Measurements from ENCODE around the gene ALG12.

Gene ALG12

DNA sequence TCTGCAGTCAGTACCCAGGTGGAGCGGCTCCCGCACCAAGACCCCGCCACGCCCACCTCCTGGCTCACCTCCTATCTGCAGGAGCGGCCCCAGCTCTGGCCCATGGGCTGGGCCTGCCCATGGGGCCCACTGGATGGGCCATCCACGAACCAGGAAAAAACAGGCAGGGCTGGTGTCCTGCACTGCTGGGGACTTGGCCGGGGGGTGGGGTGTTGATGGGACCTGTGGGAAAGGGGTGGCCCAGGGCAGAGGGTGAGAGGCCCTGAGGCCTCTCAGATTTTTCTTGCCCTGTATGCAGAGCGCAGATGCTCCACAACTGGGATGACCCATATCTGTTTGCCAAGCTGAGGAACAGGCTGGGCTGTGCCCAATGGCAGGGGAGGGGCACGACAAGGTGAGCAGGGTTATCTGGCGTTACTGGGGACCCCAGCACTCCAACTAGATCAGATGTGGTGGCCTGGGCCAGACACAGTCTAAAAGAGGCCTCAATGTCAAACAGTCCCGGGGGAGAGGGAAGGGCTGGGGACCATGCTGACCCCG lies 39.7 kb upstream of the ALG12 start:
- DNase-seq: no peak

DNA sequence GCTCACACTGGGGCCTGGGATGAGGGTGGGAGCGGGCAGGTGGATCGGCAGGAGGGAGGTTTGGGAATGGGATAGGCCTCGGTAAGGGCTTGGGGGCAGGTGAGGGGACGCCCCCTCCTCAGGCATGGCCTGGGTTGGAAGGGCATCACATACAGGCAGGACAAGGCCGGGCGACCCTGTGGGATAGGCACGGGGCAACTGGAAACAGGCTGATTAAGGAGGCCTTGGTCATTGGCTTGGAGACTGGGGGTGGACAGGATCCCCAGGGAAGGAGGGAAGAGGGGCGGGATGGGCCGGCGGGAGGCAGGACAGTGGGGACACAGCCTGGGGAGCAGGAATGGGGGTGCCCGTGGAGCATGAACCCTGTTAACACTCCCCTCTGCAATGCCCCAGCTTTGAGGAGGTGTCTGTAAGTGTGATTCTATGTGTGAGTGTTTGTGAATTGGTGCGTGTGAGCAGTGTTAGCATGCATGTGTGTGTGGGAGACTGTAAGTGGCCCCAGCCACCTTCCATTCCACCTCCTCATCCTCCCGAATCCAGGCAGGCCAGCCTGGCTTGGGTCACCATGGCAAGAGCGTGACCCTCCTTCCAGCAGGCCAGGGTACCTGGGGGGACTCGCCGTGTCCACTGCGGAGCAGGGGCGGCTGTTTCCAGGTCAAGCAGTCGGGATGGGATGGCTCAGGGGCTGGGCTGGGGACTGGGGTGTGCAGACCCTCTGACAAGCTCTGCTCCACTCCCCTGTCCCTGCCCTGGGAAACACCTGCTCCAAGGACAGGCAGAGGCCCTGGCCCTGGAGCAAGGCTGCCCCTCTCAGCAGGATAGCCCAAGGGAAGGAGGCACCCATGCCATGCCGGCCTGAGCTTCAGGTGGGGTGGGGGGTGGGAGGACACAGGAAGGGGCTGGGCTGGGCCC lies 38.9 kb upstream of the ALG12 start:
- DNase-seq: no peak

DNA sequence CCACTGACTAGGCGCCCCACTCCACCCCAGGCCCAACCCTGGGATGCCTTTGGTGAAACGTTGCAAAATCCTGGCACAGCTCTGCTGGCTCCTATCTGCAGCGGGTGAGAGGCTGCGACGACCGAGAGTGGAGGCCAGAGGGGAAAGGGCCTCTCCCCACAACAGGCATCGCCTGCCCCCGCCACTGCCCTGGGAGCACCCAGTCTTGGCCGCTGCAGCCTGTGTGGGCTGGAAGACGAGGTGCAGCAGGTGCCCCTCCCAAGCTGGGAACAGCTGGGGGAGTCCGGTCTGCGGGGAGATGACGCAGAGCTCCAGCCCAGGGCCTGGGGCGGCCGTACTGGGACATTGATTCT lies 38.2 kb upstream of the ALG12 start:
- no peak for DNase-seq

DNA sequence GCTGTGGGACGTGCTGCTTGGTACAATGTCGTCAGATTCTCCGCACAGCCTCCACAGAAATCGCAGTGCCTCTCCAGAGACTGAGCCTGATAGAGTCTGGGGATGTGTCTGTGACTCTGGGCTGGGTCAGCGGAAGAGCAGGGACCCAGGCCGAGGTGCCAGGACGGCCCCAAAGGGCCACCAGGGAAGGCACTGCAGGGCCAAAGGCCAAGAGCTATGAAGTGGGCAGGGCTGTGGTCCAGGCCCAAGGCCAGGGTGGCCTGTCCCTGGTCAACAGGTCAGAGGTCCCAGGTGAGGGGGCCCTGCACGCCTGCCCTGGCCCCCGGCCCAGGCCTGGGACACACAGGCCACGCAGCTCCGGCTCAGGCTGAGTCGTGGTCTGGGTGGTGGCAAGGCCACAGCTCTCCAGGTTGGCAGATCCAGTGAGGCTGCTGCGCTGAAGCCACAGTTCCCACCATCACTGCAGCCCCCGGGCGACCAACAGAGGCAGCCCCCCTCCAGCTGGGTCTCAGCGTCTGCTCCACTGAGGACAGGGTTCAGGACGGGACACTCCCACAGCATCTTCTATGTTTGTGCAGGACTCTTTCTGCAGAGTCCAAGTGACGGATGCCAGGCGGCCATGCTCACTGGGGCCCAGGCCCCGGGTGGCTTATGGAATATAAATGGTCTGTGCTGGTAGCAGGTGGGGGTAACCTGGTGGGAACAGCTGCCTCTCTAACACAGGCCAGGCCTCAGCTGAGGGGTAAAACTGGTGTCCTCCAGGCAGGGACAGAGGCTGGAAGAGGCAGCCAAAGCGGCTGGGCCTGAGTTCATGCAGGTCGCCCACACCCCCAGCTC lies 37.6 kb upstream of the ALG12 start:
- DNase-seq: no peak

DNA sequence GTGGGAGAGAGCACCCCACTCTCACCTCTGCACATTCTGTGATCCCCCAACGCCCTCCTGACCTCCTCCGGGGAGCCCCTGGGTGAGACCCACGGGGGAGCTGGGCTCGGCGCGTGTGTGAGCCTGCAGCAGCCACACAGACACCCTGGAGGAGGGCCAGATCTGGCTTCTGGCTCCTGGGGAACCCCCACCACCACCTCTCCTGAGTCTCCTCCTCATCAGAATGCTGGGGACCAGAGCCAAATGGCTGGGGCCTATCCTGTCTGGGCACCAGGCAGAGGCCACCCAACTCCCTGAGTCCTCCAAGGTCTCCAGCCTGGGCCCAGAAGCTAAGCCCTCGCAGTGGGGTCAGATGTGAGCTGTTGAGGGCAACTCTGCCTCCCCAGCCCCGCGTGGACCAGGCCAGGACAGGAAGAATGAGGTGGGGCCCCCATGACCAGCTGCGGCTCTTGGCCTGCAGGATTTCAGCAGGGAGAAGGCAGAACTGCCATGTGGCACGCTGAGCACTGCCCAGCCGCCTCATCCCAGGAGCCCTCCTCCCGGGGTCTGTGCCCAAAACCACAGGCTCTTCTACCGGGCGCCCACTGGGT lies 36.8 kb upstream of the ALG12 start:
- DNase-seq: no peak

DNA sequence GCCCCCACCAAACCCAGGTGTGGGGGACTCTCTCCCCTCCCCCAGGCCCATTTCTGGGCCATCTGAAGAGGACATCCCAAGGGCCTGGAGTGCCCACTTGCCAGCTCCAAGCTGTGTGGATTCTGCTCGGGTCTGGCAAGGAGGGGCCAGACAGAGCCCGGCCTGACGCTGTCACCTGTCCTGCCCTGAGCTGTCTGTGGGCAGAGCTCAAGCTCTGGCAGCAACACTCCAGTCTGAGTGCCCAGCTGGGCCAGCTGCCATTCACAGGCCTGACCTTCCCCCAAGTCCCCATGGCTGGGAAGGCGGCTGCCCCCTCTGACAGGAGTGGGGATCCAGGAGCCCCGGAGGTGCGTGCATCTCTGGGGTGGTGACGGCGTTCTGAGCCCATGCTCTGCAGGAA lies 36.1 kb upstream of the ALG12 start:
- no peak for DNase-seq

DNA sequence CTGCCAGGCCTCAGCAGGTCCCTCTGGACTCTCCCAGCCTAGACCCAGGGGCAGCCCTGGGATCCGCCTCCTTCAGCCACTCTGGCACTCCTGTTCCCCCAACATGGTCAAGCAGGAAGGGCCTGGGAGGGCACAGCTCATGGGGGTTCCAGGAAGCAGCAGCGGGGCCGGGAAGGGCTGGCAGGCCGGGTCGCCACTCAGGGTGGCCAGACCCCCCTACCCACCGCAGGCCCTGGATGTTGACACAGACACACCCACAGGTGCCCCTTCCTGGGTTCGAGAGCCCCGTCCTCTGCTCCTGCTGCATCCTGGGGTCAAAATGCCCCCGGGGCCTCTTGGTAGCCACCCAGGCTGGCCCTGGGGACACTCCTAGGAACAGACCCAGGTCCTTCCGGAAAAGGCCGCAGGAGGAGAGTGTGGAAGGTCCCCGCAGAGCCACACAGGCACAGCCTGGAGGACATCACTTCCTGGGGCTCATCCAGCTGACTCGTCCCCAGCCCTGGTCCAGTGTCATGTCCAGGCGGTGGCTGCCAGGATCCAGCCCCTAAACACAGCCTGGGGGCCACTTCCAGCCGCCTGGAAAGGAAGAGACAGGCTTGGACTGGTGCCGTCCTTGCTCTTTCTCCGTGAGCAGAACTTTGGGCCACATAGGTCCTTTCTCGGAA lies 35.6 kb upstream of the ALG12 start:
- DNase-seq: no peak

DNA sequence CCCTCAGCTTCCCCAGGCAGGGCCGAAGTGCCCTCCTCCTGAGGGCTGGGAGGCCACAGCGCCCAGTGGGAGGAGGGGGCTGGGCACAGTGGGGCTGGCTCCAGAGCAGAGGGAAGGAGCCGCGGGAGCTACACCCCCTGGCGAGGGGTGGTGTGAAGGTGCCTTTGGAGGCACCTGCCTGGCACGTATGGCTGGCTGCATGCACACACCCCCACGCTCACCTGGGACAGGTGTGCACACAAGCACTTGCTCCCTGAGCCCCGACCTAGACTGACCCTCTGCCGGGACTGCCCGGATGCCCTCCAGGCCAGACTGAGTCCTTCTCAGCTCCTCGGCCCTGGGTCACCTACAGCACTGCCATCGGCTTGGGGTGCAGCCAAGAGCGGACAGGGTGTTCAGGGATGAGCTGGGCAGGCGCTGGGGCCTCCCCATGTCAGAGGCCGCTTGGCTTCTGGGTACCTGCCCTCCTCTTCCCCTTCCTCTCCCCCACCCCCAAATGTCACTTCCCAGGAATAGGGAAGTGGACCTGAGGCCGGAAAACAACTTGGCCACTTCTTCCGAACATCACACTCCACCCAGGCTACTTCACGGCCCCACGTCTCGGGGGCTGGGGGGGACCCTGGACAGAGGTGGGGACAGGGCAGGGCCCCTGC lies 34.9 kb upstream of the ALG12 start:
- DNase-seq: no peak

DNA sequence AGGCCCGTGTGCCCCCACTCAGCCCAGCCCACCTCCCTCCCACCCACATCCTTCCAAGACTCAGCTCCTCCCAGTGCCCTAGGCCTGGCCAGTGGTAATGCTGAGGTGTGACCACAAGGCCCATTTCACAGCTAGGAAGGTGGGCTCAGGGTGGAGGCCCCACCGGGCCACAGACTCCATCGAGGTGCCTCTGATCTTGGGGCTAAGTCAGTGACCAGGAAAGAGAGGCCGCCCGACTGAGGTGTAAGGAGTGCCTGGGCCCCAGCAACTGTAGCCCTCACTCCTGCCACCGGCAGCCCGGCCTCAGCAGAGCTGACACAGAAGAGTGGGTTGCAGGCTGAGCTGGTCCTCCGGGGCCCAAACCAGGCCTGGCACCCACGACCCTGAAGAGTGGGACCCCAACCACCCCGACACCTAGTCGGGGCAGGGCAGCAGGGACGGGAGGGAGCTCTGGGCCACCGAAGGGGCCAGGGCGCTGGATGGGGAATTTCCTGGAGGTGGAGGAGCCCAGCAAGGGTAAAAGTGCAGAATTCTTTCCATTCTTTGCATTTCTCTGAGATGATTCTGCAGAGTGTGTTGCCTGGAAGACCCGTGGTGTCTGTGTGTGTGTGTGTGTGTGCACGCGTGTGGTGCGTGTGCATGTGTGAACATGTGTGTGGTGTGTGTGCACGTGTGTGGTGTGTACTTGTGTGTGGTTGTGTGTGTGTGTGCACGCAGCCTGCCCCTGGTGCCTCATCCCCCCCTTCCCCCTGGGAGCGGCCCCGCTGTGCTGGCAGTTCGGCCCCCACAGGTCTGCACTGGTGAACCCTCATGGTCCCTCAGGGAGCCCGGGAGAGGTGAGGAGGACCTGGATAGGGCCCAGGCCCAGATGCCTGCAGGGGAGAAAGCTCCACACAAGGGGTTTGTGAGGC lies 34.0 kb upstream of the ALG12 start:
- no peak for DNase-seq

DNA sequence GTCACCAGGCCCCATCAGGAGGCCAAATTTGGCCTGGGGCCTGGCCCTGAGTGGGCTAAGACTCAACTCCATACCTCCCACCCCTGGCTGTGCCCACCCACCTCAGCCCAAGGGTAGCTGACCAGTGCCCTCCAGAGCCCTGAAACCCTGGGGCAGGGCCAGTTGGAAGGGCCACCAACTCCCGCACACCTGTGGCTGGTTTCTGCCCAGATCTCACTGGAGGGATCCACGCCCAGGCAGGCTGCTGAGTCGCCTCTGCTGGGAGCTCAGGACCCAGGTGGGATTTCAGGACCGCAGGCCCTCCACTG lies 33.4 kb upstream of the ALG12 start:
- DNase-seq: no peak

DNA sequence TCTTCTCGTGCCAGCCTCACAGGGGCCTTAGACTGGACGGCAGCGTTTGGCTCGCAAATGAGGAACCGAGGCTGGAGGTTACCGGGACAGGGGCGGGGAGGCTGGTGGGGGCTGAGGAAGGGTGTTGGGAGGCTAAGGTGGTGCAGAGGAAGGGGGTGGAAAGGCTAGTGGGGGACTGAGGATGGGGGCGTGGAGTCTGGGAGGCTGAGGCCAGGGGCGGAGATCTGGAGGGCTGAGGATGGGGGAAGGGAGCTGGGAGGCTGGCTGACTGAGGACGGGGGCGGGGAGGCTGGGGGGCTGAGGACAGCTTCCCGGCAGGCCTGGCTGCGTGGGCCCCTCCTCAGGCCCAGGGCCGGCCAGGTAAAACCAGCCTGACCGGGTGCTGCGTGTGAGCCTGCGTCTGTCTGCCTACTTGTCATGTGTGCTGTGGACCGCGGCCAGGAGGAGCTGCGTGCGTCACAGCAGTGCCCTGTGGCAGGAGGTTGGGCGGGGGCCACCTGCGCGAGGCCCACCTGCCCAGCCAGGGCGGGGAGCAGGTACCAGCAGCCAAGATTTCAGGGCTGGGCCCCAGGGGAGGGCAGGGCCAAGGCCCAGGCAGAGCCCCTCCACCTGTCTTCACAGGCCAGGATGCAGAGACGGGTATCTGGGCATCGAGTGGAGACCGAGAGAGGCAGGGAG lies 32.9 kb upstream of the ALG12 start:
- DNase-seq: no peak

DNA sequence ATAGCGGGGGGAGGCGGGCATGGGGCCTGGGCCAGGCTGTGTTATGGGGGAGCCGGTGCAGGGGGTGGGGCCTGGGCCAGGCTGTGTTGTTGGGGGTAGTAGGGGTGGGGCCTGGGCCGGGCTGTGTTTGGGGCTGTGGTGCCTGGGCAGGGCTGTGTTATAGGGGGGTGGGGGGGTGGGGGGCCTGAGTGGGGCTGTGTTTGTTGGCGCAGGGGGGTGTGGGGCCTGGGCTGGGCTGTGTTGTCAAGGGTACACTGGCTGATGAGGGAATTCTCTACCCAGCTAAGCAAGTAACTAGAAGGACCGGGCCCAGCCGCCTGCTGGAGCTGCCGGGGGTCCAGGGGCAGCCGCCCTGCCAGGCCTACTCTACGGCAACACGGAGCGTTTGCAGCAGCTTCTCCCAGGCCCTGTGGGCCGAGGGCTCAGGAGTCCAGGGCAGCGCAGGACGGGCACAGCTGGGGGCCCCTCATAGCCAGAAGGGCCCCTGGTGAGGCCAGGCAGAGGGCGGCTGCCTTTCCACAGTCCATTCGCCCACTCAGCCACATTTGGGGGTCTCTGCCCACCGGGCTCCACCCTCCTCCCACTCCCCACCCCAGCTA lies 32.3 kb upstream of the ALG12 start:
- no peak for DNase-seq

DNA sequence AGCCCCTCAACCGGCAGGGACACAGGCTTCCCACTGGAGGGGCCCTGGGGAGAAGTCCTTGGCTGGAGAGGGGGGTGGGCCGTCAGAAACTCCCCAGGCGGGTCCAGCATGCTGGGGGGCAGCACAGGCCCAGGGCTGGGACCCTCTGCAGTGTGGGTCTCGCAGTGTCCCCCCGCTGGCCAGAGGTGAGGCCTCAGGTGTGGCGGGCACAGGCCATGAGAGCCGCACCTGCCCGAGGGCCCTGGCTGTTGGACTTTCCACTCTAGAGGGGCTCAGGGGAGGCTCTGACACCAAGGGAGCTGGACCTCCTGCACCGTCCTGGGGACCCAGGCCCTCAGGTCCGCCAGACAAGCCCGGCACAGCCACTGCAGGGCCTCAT lies 31.7 kb upstream of the ALG12 start:
- DNase-seq: no peak

DNA sequence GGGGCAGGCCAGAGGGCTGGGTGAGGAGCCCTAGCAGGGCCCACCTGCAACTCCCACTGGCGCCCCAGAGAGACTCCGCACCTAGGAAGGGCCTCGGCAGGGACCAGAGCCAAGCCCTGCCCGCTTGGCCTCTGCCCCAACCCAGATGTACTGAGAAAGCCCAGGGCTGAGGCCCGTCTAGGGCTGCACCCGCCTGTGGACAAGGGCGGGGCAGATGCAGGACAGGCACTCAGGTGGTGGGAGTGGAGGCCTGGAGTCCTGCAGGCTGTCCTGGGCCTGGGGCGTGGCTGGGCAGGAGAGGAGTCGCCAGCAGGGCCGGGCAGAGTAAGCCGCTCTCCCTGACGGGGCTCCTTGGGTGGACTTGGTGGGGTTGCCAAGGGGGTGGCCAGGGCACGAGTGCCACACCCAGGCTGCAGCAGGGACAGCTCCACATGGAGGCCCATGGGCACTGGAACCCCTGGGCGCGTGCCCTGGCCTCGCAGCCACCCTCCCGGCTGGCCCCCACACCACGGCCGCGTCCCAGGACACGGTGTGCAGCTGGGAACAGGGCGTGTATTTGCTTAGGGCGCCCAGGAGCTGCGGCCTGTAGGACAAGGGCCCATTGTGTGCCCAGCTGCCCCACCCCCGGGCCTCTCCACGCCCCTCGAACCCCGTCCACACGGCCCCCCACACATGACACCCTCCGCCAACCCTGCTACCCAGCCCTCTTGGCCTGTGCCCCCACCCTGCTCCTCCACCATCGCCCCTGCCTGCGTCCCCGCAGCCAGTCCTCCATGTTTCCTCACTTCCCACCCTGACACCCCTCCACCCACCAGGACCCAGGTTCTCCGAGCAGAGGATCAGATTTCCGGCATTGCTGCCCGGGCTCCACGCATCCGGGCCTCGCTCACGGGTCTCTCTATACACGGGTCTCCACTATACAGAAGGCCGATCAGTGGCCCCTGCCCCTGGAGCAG lies 31.0 kb upstream of the ALG12 start:
- no peak for DNase-seq

DNA sequence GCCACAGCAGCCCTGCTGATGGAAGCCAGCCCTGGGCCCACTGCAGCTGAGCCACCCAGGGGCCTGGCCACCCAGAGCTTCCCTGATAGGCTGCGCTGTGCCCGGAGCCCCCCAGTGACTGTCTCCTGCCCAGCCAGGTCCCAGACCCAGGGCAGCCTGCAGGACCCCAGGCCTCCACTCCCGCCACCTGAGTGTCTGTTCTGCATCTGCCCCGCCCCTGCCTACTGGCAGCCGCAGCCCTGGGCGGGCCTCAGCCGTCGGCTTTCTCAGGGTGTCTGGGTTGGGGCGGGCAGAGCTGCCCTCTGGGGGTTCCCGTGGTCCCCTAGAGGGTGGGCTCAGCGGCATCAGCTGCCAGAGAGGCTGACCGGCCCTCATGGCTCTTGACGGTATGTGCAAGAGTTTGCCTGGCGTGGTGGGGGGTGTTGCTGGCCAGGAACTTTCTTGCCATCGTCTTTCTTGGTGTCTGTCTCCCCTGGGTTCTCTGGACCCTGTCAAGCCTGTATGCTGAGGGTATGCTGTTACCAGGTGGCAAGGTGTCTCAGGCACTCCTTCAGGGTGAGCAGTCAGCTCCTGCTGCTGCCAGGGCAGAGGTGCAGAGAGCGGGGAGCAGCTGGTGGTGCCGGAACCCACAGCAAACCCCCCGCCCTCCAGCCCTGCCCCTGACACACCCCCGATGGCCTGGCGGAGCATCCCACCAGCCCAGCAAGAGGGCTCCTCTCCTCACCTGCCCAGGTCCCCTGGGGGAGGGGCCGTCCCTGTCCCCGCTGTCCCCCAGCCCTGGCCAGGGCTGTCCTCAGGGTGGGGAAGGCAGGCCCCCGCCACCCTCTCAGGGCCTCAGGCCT lies 30.1 kb upstream of the ALG12 start:
- no peak for DNase-seq

DNA sequence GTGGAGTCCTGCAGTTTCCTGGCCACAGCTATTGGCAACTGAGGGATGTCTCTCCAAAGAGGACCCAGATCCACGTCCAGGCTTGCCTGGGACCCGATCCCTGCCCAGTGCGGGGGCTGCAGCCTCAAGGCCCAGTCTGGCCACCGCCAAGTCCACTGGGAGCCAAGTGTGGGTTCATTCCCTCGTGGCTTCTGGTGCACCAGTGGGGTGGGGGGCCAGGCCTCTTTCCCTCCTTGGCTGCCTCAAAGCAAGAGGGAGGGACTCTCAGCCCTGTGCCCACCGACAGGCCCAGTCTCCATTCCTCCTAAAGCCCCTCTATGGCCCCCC lies 29.0 kb upstream of the ALG12 start:
- no peak for DNase-seq

DNA sequence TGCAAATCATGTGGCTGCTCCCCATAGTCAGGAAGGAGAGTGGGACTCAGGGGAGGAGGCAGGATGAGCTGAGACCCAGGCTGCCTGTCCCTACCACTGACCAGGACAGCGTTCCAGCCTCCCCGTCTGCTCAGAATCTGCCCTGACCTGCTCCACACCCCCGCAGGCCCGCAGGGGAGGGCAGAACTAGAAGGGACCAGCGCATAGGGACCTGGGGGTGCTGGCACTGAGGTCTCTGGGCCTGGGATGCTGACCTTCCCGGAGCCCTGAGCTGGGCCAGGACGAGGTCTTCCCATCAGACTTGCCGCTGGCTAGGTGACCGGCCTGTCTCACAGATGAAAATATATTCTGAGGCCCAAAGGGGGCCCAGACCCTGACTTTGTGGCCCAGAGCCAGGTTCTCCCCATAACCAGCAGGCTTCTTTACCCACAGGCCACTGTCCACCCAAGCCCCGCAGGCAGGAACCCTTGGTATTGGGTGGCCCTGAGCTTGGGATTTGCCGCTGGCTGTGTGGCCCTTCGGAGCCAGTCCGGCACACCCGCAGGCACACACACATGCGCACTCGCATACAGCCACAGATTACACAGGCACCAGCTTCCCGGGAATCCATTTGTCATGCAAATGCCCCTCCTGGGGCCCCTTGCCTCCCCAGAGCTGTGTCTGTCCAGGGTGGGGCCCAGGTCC lies 28.5 kb upstream of the ALG12 start:
- no peak for DNase-seq

Data from CD4-positive, alpha-beta T cell treated with Interferon alpha-2 for 1 hour (primary cell).